CD4-positive, alpha-beta T cell treated with Interleukin-1 beta for 1 hour (primary cell): ENCODE measurements around the gene SMG7.

Experiments
- DNase-seq, 2 donors: peaks; one replicate each; pipeline ENCODE4 v3.0.0-alpha.2; 2020 to 2022

Gene SMG7

GRCh38 chr1:183568176-183569021 lies 96.1 kb downstream of the SMG7 start:
- DNase-seq, result peak in 1 of 2 donors; percentile 5

GRCh38 chr1:183569141-183569540 lies 96.8 kb downstream of the SMG7 start:
- no peak for DNase-seq

DNA sequence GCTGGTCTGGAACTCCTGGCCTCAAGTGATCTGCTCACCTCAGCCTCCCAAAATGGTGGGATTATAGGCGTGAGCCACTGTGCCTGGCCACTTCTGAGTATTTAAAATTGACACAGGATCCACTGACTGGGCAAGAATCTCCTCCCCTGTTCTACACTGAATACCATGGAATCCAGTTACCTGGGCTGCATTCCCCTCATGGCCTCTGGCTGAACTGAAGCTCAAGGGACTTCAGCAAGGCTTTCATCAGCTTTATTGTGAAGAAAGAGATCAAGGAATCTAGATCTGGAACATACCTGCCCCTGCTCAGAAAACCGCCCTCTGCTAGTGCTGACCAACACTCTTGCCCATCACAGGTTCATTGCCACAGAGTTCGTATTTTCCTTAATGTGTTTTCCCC lies 97.5 kb downstream of the SMG7 start:
- no peak for DNase-seq

DNA sequence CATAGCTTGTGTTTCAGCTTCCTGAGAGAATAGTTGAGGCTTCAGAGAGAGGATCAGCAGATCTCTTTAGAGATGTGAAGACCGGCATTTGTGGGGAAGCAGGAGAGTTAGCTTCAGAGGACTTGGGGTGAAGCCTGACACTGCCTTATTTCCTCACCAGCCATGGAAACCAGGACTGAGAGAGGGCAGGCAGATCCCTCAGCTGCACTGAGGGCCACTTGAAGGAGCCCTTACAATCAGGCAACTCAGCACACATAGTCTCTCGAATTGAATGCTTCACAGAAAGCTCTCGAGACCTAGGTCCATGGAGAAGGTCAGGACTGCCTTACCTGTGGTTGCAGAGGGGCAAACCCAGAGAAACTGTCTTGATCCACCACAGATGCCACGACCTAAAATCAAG lies 98.2 kb downstream of the SMG7 start:
- no peak for DNase-seq

- DNase-seq, result no peak
Observed at GRCh38 chr1:183571678-183572268, 99.5 kb downstream of the SMG7 start.

- DNase-seq, result no peak
Observed at GRCh38 chr1:183572721-183573120, 100.4 kb downstream of the SMG7 start.

DNA sequence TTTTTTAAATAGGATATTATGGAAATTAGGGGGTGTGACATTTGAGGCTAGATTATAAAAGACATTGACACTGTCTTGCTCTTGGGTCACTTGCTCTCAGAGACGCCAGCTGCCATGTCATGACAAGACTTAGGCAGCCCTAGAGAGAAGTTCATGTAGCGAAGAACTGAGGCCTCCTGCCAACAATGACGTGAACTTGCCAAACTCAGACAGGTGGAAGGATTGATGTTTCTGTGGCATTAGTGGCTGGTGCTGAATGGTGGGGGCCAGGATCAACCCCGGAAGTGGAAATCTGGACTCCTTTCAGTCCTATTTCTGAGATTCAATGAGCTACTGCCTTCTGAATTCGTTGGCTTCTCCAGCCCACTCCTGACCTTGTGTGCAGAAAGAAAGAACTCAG lies 103.3 kb downstream of the SMG7 start:
- DNase-seq, result no peak

GRCh38 chr1:183576537-183576936 lies 104.2 kb downstream of the SMG7 start:
- DNase-seq, result no peak

GRCh38 chr1:183577897-183578465 lies 105.7 kb downstream of the SMG7 start:
- no peak for DNase-seq

GRCh38 chr1:183578856-183579255 lies 106.6 kb downstream of the SMG7 start:
- DNase-seq, result no peak

DNA sequence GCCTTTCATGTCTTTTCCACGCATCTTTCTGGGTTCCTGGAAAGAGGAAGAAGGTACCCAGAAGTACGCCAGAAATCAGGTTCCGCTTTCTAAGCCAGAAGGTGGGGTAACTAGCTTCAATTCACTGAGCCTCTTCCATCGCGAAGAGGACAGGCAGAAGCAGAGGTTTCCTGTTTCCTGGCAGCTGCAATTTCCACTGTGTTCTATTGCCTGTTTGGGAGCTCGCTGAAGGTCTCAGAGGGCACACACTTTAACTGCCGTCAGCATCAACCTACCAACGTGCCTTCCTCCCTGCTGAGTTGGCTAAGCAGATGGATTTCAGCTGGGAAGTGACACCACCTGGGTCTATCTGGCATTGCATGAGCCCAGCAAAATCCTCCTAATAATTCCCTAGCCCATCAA lies 108.0 kb downstream of the SMG7 start:
- DNase-seq, result peak; percentile 17 to 61

GRCh38 chr1:183582021-183582713 lies 109.9 kb downstream of the SMG7 start:
- no peak for DNase-seq

DNA sequence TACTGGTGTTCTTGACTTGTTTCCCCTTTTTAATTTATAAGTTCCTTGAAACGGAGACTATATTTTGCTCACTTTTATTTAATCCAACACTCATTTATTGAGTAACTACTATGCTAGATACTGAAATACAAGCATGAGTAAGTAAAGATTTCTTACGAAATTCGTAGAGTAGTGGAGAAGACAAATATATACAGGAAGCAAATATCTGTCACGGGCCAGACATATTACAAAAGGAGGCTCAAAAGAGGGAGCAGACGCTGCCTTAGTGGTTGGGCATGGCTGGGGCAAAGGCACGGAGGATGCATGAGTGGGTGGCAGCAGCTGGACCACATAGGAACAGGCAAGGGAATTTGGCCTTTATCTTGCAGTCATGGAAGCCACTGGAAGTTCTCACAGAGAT lies 111.2 kb downstream of the SMG7 start:
- peak in 1 of 2 donors; percentile 46 for DNase-seq

DNA sequence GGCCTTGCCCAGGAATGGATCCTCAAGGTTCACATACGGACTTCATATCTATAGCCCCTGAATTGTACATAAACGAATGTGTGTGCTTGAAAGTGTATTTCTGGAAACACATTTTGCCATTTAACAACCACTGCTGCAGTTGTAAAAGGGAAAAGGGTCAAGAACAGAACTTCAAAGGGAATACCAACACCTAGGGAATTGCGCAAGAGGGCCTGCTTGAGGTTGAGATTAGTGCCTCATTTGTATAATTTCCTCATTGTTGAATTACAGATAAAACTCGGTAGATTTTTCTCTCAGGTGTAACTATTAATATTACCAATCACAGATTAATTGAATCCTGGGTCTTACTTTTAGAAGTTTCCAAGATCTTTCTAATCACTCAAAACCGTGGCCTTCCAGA lies 111.8 kb downstream of the SMG7 start:
- no peak for DNase-seq

DNA sequence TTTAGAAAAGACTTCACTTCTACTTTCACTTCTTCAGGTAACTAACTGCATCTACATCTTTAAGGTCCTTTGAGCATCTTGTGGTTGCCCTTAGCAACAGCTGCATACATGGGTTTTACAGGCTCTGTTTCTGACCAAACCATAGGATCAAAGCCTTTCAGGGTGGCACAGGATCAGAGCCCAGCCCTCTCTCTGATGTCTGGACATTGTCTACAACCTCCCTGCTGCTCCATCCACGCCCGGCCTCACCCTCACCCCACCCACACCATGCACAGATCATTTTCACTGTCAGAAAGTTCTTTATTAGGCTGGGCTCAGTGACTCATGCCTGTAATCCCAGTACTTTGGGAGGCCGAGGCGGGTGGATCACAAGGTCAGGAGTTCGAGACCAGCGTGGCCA lies 112.7 kb downstream of the SMG7 start:
- no peak for DNase-seq

DNA sequence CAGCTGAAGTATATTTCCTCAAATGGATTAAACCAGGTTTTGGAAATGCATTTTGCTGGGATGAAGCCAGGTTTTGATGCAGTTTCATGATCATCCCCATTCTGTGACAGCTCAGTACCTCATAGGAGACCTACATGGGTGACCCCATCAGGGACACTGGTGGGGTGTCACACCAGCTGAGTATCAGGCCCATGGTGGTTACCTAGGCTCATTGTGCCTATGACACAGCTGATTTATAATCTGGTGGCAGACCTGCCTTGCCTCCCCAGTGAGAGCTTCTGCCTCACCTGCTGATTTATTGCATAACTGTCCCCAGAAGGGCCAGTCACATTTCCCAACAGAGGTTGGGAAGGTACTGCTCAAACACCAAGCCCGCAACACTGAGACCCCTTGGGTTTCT lies 114.2 kb downstream of the SMG7 start:
- DNase-seq, result no peak

DNA sequence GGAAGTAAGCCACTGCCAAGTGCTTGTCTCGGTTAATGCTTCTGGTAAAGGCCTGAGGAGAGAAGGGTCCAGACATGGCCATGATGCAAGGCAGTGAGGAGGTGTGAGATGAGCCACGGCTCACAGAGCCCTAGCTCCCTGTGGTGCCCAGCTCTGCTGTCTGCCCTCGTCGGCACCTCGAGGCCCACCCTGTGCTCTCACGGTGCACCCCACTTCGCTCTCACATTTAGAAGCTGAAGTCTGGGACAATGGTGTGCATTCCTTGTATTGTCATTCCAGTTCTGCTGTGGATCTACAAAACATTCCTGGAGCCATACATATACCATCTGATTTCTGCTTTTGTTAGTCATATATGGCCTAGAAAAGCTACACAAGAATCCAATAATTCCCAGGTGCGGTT lies 114.6 kb downstream of the SMG7 start:
- DNase-seq, result no peak

GRCh38 chr1:183588827-183589226 lies 116.5 kb downstream of the SMG7 start:
- DNase-seq, result no peak

- no peak for DNase-seq
Observed at GRCh38 chr1:183589384-183589783, 117.1 kb downstream of the SMG7 start.

DNA sequence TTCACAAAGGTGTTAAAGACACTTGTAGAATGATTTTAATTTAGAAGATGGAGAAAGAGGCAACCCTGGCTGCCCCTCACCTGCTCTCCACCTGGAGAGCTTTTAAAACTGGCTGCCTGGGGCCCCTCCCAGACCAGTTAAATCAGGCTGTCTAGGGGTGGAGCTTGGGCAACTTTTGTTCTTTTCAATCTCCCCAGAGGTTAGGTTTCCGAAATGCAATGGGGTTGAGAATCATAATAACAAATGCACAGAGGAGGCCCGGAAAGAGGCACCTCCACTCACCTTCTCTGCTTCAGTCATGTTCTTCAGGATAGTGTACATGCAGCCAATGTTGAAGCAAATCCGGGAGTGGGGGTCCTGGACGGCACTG lies 117.6 kb downstream of the SMG7 start:
- DNase-seq, result peak in 1 of 2 donors; percentile 7

GRCh38 chr1:183590244-183591191 lies 118.2 kb downstream of the SMG7 start, which contains the start of gene NCF2:
Gene NCF2 (minus strand): TSS chr1:183590459. CDS start chr1:183590329, 130 bp downstream.
- peak; percentile 37 to 80 for DNase-seq

GRCh38 chr1:183592733-183593132 lies 120.4 kb downstream of the SMG7 start:
- DNase-seq, result no peak
